GM19193 (cell line): ENCODE data around the gene AFF3.

ENCODE experiments used
- POLR2A ChIP-seq: IDR thresholded peaks from 4 replicates; pipeline ENCODE4 v1.6.1; 2011; ENCODE audit not compliant: insufficient read depth, insufficient read length; ENCODE audit errors: extremely low read depth

AFF3 gene

GRCh38 chr2:100104718-100105677, 37.4 kb downstream of the AFF3 start:
- no peak for TF ChIP-seq POLR2A

DNA sequence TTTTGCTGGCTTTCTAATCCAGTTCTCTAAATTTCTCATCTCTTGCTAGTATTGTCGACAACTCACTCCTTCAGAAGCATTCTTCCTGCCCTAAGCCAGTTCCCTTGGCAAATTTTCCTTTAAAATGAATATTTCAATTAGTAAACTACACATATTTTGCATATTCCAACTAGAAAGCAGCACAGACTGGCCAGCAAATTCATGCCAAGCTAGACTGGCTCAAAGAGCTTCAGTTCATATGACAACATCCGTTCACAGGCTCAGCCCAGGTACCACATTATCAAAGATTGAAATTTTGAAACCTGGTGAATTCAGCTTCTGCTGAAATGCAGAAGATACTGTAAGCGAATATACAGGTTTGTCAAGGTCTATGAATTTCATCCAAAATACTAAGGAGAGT, 64.5 kb downstream of the AFF3 start:
- no peak for TF ChIP-seq POLR2A

- no peak for TF ChIP-seq POLR2A
Observed at GRCh38 chr2:100077456-100077855, 64.9 kb downstream of the AFF3 start.

DNA sequence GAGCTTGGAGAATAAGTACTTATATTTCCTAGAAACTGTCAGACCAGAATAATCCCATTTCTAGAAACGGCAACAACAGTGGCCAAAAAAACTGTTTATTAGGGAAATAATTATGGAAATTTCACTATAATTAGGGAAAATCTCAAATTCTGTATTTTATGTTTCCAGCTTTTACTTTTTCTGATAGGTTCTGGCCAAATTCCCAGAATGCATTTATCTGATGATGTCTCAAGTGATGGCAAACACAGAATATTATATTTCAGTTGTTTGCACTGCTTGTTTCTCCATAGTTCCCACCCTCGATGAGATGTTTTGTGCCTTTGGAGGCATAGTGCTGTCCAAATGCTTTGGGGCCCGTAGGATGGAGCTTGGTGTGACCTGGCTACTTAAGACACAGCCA, 66.9 kb downstream of the AFF3 start:
- TF ChIP-seq POLR2A = no peak

GRCh38 chr2:100073110-100073509, 69.3 kb downstream of the AFF3 start:
- TF ChIP-seq POLR2A = no peak

- TF ChIP-seq POLR2A = no peak
Observed at GRCh38 chr2:100072503-100072902, 69.9 kb downstream of the AFF3 start.

GRCh38 chr2:100071335-100072043, 70.9 kb downstream of the AFF3 start:
- no peak for TF ChIP-seq POLR2A

DNA sequence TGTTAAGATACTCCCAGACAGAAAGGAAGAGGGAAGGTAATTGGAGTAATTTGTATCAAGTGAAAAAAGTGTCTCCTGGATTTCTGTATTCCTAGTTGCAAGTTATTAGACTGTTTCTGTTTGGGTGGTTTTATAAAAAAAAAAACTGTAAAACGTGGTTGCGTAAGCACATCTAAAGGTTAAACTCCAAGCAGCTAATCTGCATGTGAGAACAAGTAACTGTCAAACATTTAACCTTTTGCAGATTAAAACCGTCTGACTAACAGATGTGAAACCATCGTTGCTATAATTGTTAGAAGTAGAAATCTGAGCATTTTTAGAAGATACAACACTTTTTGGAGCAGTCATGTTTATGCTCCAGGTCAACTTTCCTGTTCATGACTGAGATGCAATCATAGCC, 72.3 kb downstream of the AFF3 start:
- TF ChIP-seq POLR2A = no peak

DNA sequence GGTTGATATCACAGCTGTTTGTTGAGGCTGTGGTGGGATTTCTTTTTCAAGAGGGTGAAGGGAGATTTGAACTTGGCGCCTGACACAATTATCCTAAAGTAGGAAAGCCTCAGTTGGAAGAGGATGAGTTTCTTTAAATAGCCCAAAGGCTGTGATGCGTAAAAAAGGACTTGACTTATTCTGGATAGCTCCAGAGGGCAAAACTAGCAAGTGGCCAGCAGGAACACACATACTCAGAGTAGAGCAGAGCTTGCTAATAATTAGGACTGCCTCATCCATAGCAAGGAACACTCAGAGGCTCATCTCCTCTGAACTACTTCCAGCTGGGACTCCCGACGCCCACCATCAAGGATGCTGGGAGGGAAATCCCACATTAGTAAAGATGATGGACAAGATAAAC, 74.0 kb downstream of the AFF3 start:
- no peak for TF ChIP-seq POLR2A

- no peak for TF ChIP-seq POLR2A
Observed at GRCh38 chr2:100067784-100068183, 74.6 kb downstream of the AFF3 start.

GRCh38 chr2:100066856-100067255, 75.5 kb downstream of the AFF3 start:
- TF ChIP-seq POLR2A = no peak

GRCh38 chr2:100066246-100066645, 76.1 kb downstream of the AFF3 start:
- TF ChIP-seq POLR2A = no peak

DNA sequence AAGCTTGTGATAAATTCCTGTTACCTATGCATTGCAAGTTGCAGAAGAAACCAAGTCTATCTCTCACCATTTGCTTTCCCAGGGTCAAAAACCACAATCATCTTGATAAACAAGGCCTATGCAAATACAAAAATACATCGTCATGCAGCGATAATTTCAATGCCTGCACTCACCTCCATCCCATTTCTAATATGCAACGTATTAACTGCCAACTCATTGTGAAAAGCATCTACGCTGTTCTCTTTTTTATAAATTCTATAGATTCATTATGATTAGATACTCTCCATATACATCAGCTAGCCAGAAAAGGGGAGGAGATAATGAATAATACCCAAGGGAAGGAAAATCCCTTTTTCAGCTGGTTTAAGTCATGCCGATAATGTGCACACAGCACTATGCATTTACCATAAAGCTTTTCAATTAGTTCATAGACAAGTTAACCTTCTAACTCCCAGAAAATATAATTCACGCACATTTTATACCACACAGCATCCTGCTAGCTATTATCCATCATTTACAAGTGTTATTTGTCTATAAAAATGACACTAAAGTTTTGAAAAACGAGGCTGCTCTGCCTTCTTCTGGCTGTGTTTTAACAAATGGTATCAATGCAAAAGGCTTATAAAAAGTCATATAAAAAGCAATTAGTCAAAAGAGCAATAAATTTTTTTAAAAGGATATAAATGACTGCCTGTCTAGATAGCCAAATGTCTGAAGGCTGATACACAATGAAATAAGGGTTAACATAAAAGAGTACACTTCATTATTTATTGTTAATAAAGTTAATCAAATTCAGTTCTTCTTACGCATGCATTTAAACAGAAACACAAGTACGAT, 77.6 kb downstream of the AFF3 start:
- TF ChIP-seq POLR2A = no peak

GRCh38 chr2:100064165-100064564, 78.2 kb downstream of the AFF3 start:
- no peak for TF ChIP-seq POLR2A

GRCh38 chr2:100063459-100063953, 78.9 kb downstream of the AFF3 start:
- no peak for TF ChIP-seq POLR2A
